ENCODE results near the gene JAM3. TPM values are rescaled to one million over a fixed set of nuclear protein-coding genes. Genes with fewer than 3 reads are reported as not detected.

The JAM3 gene
- total RNA-seq, 3 donors from 2014 or later (not counting 1 experiment from before 2014, with no cell fraction given): 2.1 to 3.8 (median 2.4) TPM

DNA sequence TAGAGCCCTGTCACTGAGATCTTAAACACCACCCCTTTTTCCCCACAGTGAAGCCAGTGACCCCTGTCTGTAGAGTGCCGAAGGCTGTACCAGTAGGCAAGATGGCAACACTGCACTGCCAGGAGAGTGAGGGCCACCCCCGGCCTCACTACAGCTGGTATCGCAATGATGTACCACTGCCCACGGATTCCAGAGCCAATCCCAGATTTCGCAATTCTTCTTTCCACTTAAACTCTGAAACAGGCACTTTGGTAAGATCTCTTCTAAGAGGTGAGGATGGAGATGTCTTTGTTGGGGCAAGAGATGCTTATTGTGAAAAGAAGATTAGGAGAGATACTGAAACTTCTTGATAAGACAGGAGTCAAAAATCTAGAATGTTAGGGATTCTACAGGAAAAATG is 75.9 kb downstream of the JAM3 start:
- WGBS (ENCODE audit: insufficient coverage): 100% methylated on average over 4 of the region's 5 CpGs
- Histone ChIP-seq H3K36me3 (ENCODE audit: control insufficient read depth, insufficient read depth, low read length) (no peaks in the 10 kb centered on the region), H3K27me3 (ENCODE audit: control insufficient read depth, insufficient read depth, low read length) (no peaks in the 10 kb centered on the region), H3K4me3 (ENCODE audit: low read length) (no peak overlapping the region), H3K9me3 (ENCODE audit: control insufficient read depth, insufficient read depth, low read length) (no peaks in the 10 kb centered on the region), H3K4me1 (ENCODE audit: control insufficient read depth, insufficient read depth, low read length) (no peaks in the 10 kb centered on the region), H3K27ac (ENCODE audit: low read length) (no peak overlapping the region)
- intact Hi-C loops (cut with micrococcal nuclease): no loop called here
- no peak overlapping the region for H3K4me3 Mint-ChIP-seq
- peaks cover 6 to 11% of the 10 kb centered on the region in 2 donors for H3K4me1 Mint-ChIP-seq
- ATAC-seq: no peak
- TF ChIP-seq, protein P1, sequence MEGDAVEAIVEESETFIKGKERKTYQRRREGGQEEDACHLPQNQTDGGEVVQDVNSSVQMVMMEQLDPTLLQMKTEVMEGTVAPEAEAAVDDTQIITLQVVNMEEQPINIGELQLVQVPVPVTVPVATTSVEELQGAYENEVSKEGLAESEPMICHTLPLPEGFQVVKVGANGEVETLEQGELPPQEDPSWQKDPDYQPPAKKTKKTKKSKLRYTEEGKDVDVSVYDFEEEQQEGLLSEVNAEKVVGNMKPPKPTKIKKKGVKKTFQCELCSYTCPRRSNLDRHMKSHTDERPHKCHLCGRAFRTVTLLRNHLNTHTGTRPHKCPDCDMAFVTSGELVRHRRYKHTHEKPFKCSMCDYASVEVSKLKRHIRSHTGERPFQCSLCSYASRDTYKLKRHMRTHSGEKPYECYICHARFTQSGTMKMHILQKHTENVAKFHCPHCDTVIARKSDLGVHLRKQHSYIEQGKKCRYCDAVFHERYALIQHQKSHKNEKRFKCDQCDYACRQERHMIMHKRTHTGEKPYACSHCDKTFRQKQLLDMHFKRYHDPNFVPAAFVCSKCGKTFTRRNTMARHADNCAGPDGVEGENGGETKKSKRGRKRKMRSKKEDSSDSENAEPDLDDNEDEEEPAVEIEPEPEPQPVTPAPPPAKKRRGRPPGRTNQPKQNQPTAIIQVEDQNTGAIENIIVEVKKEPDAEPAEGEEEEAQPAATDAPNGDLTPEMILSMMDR (IDR thresholded peaks at IDR 0.05): no peak
- no peak overlapping the region for H3K27ac Mint-ChIP-seq
- DNase-seq: no peak
- H3K9me3 Mint-ChIP-seq: no peaks in the 10 kb centered on the region
- H3K27me3 Mint-ChIP-seq (ENCODE audit: low read depth in 2 of 2): peaks cover 0 to 4% of the 10 kb centered on the region in 2 donors
- no peaks in the 10 kb centered on the region for H3K36me3 Mint-ChIP-seq

DNA sequence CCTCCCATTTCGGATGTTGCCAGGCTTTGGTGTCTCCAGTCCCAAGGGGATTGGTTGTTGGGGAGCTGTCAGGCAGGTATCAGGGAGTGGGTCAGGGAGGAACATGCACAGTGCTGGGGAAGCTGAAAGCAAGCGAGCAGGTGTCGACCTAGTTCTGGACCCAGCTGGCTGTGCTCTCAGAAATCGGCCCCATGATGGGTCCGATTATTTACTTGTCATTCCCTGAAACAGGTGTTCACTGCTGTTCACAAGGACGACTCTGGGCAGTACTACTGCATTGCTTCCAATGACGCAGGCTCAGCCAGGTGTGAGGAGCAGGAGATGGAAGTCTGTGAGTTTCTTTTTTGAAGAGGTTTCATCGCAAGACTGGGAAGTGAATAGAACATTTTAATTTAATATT is 76.8 kb downstream of the JAM3 start:
- no peaks in the 10 kb centered on the region for H3K9me3 ChIP-seq (ENCODE audit: control insufficient read depth, insufficient read depth, low read length)
- no peak overlapping the region for H3K27ac ChIP-seq (ENCODE audit: low read length)
- WGBS (ENCODE audit: insufficient coverage): 97% methylated on average over 7 of the region's 8 CpGs
- H3K9me3 Mint-ChIP-seq: no peaks in the 10 kb centered on the region
- no peaks in the 10 kb centered on the region for H3K4me1 ChIP-seq (ENCODE audit: control insufficient read depth, insufficient read depth, low read length)
- H3K27me3 Mint-ChIP-seq (ENCODE audit: low read depth in 2 of 2): peaks cover 0 to 4% of the 10 kb centered on the region in 2 donors
- H3K36me3 ChIP-seq (ENCODE audit: control insufficient read depth, insufficient read depth, low read length): peaks cover 2% of the 10 kb centered on the region
- no peak overlapping the region for H3K4me3 Mint-ChIP-seq
- no peak overlapping the region for H3K27ac Mint-ChIP-seq
- DNase-seq (no peak), ATAC-seq (no peak)
- no peaks in the 10 kb centered on the region for H3K27me3 ChIP-seq (ENCODE audit: control insufficient read depth, insufficient read depth, low read length)
- TF ChIP-seq, protein P1 (IDR thresholded peaks at IDR 0.05): no peak
- H3K4me1 Mint-ChIP-seq: peaks cover 6 to 11% of the 10 kb centered on the region in 2 donors
- intact Hi-C loops (cut with micrococcal nuclease): no loop called here
- H3K4me3 ChIP-seq (ENCODE audit: low read length): no peak overlapping the region
- no peaks in the 10 kb centered on the region for H3K36me3 Mint-ChIP-seq

DNA sequence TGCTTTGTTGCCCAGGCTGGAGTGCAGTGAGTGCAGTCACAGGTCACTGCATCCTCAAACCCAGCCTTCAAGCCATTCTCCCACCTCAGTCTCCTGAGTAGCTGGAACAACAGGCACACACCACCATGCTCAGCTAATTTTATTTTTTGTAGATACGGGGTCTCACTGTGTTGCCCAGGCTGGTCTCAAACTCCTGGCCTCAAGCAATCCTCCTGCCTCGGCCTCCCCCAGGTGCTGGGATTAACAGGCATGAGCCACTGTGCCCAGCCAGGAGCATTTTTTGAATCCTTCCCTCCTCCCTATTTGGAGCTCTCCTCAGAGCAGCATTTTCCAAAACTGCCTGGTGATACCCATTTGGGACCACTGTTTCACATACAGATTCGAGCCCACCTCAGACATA is 77.7 kb downstream of the JAM3 start:
- DNase-seq (no peak), ATAC-seq (no peak)
- Mint-ChIP-seq H3K27ac (no peak overlapping the region), H3K4me1 (peaks cover 6 to 11% of the 10 kb centered on the region in 2 donors), H3K9me3 (no peaks in the 10 kb centered on the region), H3K27me3 (ENCODE audit: low read depth in 2 of 2) (no peaks in the 10 kb centered on the region), H3K4me3 (no peak overlapping the region), H3K36me3 (no peaks in the 10 kb centered on the region)
- H3K9me3 ChIP-seq (ENCODE audit: control insufficient read depth, insufficient read depth, low read length): no peaks in the 10 kb centered on the region
- H3K4me1 ChIP-seq (ENCODE audit: control insufficient read depth, insufficient read depth, low read length): no peaks in the 10 kb centered on the region
- TF ChIP-seq, protein P1 (IDR thresholded peaks at IDR 0.05): no peak
- WGBS (ENCODE audit: insufficient coverage): 98% methylated on average over 3 of the region's 3 CpGs
- intact Hi-C loops (cut with micrococcal nuclease): no loop called here
- H3K27me3 ChIP-seq (ENCODE audit: control insufficient read depth, insufficient read depth, low read length): no peaks in the 10 kb centered on the region
- peaks cover 2% of the 10 kb centered on the region for H3K36me3 ChIP-seq (ENCODE audit: control insufficient read depth, insufficient read depth, low read length)
- no peak overlapping the region for H3K4me3 ChIP-seq (ENCODE audit: low read length)
- no peak overlapping the region for H3K27ac ChIP-seq (ENCODE audit: low read length)

DNA sequence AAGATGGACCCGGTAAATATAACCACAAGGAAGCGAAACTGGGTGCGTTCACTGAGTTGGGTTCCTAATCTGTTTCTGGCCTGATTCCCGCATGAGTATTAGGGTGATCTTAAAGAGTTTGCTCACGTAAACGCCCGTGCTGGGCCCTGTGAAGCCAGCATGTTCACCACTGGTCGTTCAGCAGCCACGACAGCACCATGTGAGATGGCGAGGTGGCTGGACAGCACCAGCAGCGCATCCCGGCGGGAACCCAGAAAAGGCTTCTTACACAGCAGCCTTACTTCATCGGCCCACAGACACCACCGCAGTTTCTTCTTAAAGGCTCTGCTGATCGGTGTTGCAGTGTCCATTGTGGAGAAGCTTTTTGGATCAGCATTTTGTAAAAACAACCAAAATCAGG is 80.5 kb downstream of the JAM3 start:
- no peaks in the 10 kb centered on the region for H3K27me3 Mint-ChIP-seq (ENCODE audit: low read depth in 2 of 2)
- H3K27ac Mint-ChIP-seq: no peak overlapping the region
- no peak overlapping the region for H3K4me3 Mint-ChIP-seq
- ATAC-seq: no peak
- WGBS (ENCODE audit: insufficient coverage): 94% methylated on average over 16 of the region's 16 CpGs
- H3K9me3 Mint-ChIP-seq: no peaks in the 10 kb centered on the region
- peaks cover under 1% of the 10 kb centered on the region in 2 donors for H3K4me1 Mint-ChIP-seq
- no peaks in the 10 kb centered on the region for H3K4me1 ChIP-seq (ENCODE audit: control insufficient read depth, insufficient read depth, low read length)
- H3K36me3 Mint-ChIP-seq: no peaks in the 10 kb centered on the region
- no peaks in the 10 kb centered on the region for H3K27me3 ChIP-seq (ENCODE audit: control insufficient read depth, insufficient read depth, low read length)
- no peak for DNase-seq
- TF ChIP-seq, protein P1 (IDR thresholded peaks at IDR 0.05): no peak
- no peaks in the 10 kb centered on the region for H3K9me3 ChIP-seq (ENCODE audit: control insufficient read depth, insufficient read depth, low read length)
- H3K4me3 ChIP-seq (ENCODE audit: low read length): no peak overlapping the region
- peaks cover 11% of the 10 kb centered on the region for H3K36me3 ChIP-seq (ENCODE audit: control insufficient read depth, insufficient read depth, low read length)
- intact Hi-C loops (cut with micrococcal nuclease): no loop called here
- H3K27ac ChIP-seq (ENCODE audit: low read length): no peak overlapping the region
